HFFc6 (cell line): ENCODE measurements around the gene DPP7. TPM values are rescaled to one million over a fixed set of nuclear protein-coding genes. Genes with fewer than 3 reads are reported as not detected.
"Not testable (repeated sequence)": the region's sequence is repeated elsewhere in the genome, so short reads cannot be mapped to it uniquely, and the experiment has no call there.

Source experiments
- DNase-seq: peaks from one replicate; pipeline ENCODE4 v3.0.0-alpha.2; 2018
- H3K27ac Mint-ChIP-seq: 2 replicates; pipeline ENCODE4 v1.8.0; 2020; ENCODE audit warnings: mild to moderate bottlenecking, mixed read lengths
- H3K27me3 Mint-ChIP-seq: 2 replicates; pipeline ENCODE4 v1.8.0; 2021; ENCODE audit warnings: mild to moderate bottlenecking, moderate library complexity, mixed read lengths; ENCODE audit not compliant: insufficient read depth
- H3K36me3 Mint-ChIP-seq: 2 replicates; pipeline ENCODE4 v1.8.0; 2021; ENCODE audit warnings: low read depth, mixed read lengths
- H3K4me1 Mint-ChIP-seq: 2 replicates; pipeline ENCODE4 v1.8.0; 2020; ENCODE audit warnings: low read depth, mixed read lengths
- H3K4me3 Mint-ChIP-seq: 2 replicates; pipeline ENCODE4 v1.8.0; 2020; ENCODE audit warnings: mild to moderate bottlenecking, moderate library complexity, mixed read lengths
- H3K9me3 Mint-ChIP-seq: 2 replicates; pipeline ENCODE4 v1.8.0; 2020; ENCODE audit warnings: mild to moderate bottlenecking, mixed read lengths
- total RNA-seq, 6 experiments: library from RNA; stranded (reverse); fragmentation: NEBNext Ultra II Directional; extraction: Animal tissue kit (Norgen Biotek cat#: 25700); gene quantifications; 2 replicates in 1 of 6; 3 replicates in 5 of 6; pipeline ENCODE4 v1.2.3, GENCODE V29; 2021
- TF ChIP-seq, protein P1 (sequence below): fragments of 200-600 bp; sonication (generic); IDR thresholded peaks from 2 replicates; pipeline ENCODE4 v1.5.0; 2021; ENCODE audit warnings: antibody characterized with exemption, mild to moderate bottlenecking

The DPP7 gene
- total RNA-seq, 6 experiments from 2014 or later, result 47.5 to 90.2 (median 51.1) TPM

GRCh38 chr9:137066096-137066861, 48.3 kb downstream of the DPP7 start:
- Mint-ChIP-seq H3K27ac (no peak overlapping the region), H3K36me3 (no peaks in the 10 kb centered on the region), H3K27me3 (peaks cover 1% of the 10 kb centered on the region; the same call in 1 of the 2 replicates), H3K9me3 (no peaks in the 10 kb centered on the region), H3K4me1 (peaks cover 12% of the 10 kb centered on the region), H3K4me3 (no peak overlapping the region)
- TF ChIP-seq, protein P1, sequence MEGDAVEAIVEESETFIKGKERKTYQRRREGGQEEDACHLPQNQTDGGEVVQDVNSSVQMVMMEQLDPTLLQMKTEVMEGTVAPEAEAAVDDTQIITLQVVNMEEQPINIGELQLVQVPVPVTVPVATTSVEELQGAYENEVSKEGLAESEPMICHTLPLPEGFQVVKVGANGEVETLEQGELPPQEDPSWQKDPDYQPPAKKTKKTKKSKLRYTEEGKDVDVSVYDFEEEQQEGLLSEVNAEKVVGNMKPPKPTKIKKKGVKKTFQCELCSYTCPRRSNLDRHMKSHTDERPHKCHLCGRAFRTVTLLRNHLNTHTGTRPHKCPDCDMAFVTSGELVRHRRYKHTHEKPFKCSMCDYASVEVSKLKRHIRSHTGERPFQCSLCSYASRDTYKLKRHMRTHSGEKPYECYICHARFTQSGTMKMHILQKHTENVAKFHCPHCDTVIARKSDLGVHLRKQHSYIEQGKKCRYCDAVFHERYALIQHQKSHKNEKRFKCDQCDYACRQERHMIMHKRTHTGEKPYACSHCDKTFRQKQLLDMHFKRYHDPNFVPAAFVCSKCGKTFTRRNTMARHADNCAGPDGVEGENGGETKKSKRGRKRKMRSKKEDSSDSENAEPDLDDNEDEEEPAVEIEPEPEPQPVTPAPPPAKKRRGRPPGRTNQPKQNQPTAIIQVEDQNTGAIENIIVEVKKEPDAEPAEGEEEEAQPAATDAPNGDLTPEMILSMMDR, result no peak
- no peak for DNase-seq

DNA sequence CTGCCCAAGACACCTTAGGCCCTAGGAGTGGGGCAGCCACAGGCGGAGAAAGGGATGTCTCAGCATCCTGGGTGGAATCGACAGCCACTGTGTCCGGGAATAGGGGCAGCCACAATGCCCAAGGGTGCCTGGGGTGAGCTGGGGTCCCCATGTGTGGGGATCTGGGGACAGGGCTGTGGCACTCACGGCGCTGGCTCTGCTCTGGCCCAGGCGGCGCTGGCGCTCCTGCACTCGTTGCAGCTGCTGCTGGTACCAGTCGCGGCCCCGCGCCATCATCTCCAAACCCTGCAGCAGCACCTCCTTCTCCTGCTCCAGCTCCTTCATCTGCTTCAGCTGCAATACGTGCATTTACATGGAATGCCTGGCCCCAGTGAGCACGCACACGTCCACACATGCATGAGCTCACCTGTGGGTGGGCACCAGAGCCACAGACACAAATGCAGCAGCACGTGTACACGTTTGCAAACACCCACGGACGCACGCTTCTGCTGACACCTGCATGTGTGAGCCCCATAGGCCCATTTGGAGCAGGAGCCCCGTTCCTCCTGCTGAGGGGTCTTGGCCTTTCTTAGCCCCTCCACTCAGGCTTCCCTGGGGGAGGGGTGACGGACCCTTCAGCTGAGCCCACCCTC, 49.1 kb downstream of the DPP7 start:
- TF ChIP-seq, protein P1, result no peak
- H3K27me3 Mint-ChIP-seq, result peaks cover 1% of the 10 kb centered on the region; the same call in 1 of the 2 replicates
- no peak overlapping the region for H3K27ac Mint-ChIP-seq
- no peaks in the 10 kb centered on the region for H3K9me3 Mint-ChIP-seq
- no peak overlapping the region for H3K4me3 Mint-ChIP-seq
- peaks cover 6% of the 10 kb centered on the region for H3K4me1 Mint-ChIP-seq
- no peak for DNase-seq
- H3K36me3 Mint-ChIP-seq, result no peaks in the 10 kb centered on the region

- H3K4me3 Mint-ChIP-seq, result no peak overlapping the region
- no peaks in the 10 kb centered on the region for H3K9me3 Mint-ChIP-seq
- no peak overlapping the region for H3K27ac Mint-ChIP-seq
- DNase-seq, result no peak
- H3K36me3 Mint-ChIP-seq, result no peaks in the 10 kb centered on the region
- TF ChIP-seq, protein P1, result no peak
- peaks cover 6% of the 10 kb centered on the region for H3K4me1 Mint-ChIP-seq
- peaks cover 1% of the 10 kb centered on the region; the same call in 1 of the 2 replicates for H3K27me3 Mint-ChIP-seq
Measured at GRCh38 chr9:137064880-137065164, 49.7 kb downstream of the DPP7 start.

DNA sequence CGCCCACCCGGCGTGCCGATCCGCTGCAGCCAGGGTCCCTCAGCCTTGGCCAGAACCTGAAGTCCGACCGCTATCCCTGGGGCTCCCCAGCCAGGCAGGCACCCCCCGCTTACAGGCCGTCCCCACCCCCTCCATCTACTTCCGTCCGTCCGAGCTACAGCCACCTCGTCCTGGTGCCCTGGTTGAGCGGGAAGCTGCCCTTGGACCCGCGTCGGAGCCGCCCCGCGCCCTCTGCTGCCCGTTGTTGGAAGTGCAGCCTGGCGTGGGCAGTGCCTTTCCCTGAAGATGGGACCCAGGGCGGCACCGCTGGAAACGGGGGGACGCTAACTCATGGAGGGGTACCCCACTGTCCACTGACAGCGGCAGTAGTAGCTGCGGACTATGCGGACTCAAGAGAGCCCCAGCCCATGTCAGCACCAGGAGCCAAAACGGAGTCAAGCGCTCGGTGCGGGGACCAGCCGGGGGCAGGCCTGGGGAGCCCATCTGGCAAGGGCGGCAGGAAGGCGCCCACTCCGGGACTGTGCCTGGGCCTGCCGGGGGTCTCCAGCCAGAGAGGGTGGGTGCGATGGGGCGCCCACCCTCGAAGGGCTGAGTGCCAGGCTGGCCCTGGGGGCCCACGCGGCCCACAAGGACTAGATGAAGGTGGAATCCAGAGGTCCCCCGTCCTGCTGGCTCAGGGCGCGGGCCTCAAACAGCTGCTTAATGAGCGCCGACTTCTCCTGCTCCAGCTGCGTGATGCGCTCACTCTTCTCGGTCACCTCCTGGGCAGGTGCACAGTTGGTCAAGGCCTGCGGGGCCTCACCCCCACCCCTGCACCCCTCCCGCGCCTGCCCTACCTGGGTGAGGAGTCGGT, 50.3 kb downstream of the DPP7 start:
- DNase-seq, result no peak
- Mint-ChIP-seq H3K27me3 (peaks cover 1% of the 10 kb centered on the region; the same call in 1 of the 2 replicates), H3K9me3 (no peaks in the 10 kb centered on the region), H3K4me1 (peaks cover 6% of the 10 kb centered on the region), H3K4me3 (no peak overlapping the region), H3K27ac (no peak overlapping the region), H3K36me3 (no peaks in the 10 kb centered on the region)
- TF ChIP-seq, protein P1, result peak; percentile 98

GRCh38 chr9:137063311-137064026, 51.1 kb downstream of the DPP7 start:
- TF ChIP-seq, protein P1, result no peak
- Mint-ChIP-seq H3K36me3 (no peaks in the 10 kb centered on the region), H3K4me1 (peaks cover 6% of the 10 kb centered on the region), H3K27me3 (peaks cover 1% of the 10 kb centered on the region; the same call in 1 of the 2 replicates), H3K9me3 (no peaks in the 10 kb centered on the region), H3K27ac (no peak overlapping the region), H3K4me3 (no peak overlapping the region)
- DNase-seq, result no peak

DNA sequence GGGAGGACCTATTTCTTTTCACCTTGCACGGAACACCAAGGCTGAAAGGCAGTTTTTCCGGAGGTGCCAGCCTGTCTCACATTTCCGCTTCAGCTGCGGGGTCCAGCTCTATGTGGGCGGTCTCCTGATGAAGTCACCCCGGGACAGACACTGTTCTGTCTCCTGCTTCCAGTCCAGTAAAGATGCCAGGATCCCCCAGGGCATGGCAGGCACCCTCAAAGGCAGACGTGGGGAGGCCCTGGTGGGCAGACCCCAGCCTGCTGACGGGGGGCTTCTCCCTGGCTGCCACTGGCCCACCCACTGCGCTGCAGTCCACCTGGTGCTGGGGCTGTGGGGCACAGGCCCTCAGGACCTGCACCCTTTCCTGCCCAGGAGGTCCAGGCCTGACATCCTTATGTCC, 51.7 kb downstream of the DPP7 start:
- not testable (repeated sequence) for H3K4me3 Mint-ChIP-seq, H3K27me3 Mint-ChIP-seq, DNase-seq, H3K9me3 Mint-ChIP-seq, H3K27ac Mint-ChIP-seq, H3K4me1 Mint-ChIP-seq, H3K36me3 Mint-ChIP-seq
